ENCODE measurements around the gene CASZ1. TPM values are rescaled to one million over a fixed set of nuclear protein-coding genes. Genes with fewer than 3 reads are reported as not detected.
A peak's percentile ranks its signal among the peaks of the same experiment; 100 is the strongest.

Gene CASZ1
- total and polyA plus RNA-seq, 3 donors from 2014 or later: 9.4 to 12.3 (median 10.3) TPM

- Histone ChIP-seq H3K4me1 (peaks cover 18% of the 10 kb centered on the region), H3K9me3 (no peaks in the 10 kb centered on the region), H3K27me3 (no peaks in the 10 kb centered on the region), H3K36me3 (ENCODE audit: low read depth, missing control alignments) (no peaks in the 10 kb centered on the region), H3K27ac (peak overlapping the region in 1 of 2 donors; percentile 2), H3K4me3 (no peak overlapping the region)
- TF ChIP-seq POLR2A (IDR thresholded peaks at IDR 0.05): no peak
- TF ChIP-seq, protein P1, sequence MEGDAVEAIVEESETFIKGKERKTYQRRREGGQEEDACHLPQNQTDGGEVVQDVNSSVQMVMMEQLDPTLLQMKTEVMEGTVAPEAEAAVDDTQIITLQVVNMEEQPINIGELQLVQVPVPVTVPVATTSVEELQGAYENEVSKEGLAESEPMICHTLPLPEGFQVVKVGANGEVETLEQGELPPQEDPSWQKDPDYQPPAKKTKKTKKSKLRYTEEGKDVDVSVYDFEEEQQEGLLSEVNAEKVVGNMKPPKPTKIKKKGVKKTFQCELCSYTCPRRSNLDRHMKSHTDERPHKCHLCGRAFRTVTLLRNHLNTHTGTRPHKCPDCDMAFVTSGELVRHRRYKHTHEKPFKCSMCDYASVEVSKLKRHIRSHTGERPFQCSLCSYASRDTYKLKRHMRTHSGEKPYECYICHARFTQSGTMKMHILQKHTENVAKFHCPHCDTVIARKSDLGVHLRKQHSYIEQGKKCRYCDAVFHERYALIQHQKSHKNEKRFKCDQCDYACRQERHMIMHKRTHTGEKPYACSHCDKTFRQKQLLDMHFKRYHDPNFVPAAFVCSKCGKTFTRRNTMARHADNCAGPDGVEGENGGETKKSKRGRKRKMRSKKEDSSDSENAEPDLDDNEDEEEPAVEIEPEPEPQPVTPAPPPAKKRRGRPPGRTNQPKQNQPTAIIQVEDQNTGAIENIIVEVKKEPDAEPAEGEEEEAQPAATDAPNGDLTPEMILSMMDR (IDR thresholded peaks at IDR 0.05): no peak
- WGBS, 2 donors: 60 to 70% methylated on average over 1 to 23 of the region's 23 CpGs
- intact Hi-C loops (cut with DNase I; ENCODE audit: low total_unique reads): no loop called here
- DNase-seq: no peak
These were observed 161.9 kb downstream of the CASZ1 start for GRCh38 chr1:10634428-10635084.

- 93 to 96% methylated on average over 3 to 8 of the region's 8 CpGs for WGBS, 2 donors
- intact Hi-C loops (cut with DNase I; ENCODE audit: low total_unique reads): no loop called here
- peaks cover 18% of the 10 kb centered on the region for H3K4me1 ChIP-seq
These were observed 162.4 kb downstream of the CASZ1 start for GRCh38 chr1:10634075-10634427.

GRCh38 chr1:10633416-10633815, 163.0 kb downstream of the CASZ1 start:
- no peak for DNase-seq
- intact Hi-C loops (cut with DNase I; ENCODE audit: low total_unique reads): no loop called here
- no peak overlapping the region for H3K4me3 ChIP-seq
- no peaks in the 10 kb centered on the region for H3K36me3 ChIP-seq (ENCODE audit: low read depth, missing control alignments)
- 97 to 100% methylated on average over 4 to 10 of the region's 10 CpGs for WGBS, 2 donors
- H3K9me3 ChIP-seq: no peaks in the 10 kb centered on the region
- no peaks in the 10 kb centered on the region for H3K27me3 ChIP-seq
- peak overlapping the region; percentile 73 to 85 for H3K27ac ChIP-seq
- TF ChIP-seq POLR2A (IDR thresholded peaks at IDR 0.05): no peak
- TF ChIP-seq, protein P1 (IDR thresholded peaks at IDR 0.05): no peak
- H3K4me1 ChIP-seq: peaks cover 18% of the 10 kb centered on the region

More at GRCh38 chr1:10634075-10634427, 162.4 kb downstream of the CASZ1 start:
- no peak overlapping the region for H3K4me3 ChIP-seq
- no peaks in the 10 kb centered on the region for H3K36me3 ChIP-seq (ENCODE audit: low read depth, missing control alignments)
- DNase-seq: no peak
- no peaks in the 10 kb centered on the region for H3K9me3 ChIP-seq
- TF ChIP-seq POLR2A (IDR thresholded peaks at IDR 0.05): no peak
- TF ChIP-seq, protein P1 (IDR thresholded peaks at IDR 0.05): no peak
- H3K27ac ChIP-seq: no peak overlapping the region
- H3K27me3 ChIP-seq: no peaks in the 10 kb centered on the region

GRCh38 chr1:10632691-10633090, 163.8 kb downstream of the CASZ1 start:
- Histone ChIP-seq H3K4me3 (no peak overlapping the region), H3K27me3 (no peaks in the 10 kb centered on the region), H3K27ac (peak overlapping the region; percentile 73 to 85), H3K36me3 (ENCODE audit: low read depth, missing control alignments) (no peaks in the 10 kb centered on the region), H3K9me3 (no peaks in the 10 kb centered on the region), H3K4me1 (peaks cover 18% of the 10 kb centered on the region)
- intact Hi-C loops (cut with DNase I; ENCODE audit: low total_unique reads): no loop called here
- WGBS, 2 donors: 66 to 85% methylated on average over 6 to 14 of the region's 14 CpGs
- no peak for TF ChIP-seq POLR2A (IDR thresholded peaks at IDR 0.05)
- TF ChIP-seq, protein P1 (IDR thresholded peaks at IDR 0.05): no peak
- DNase-seq: no peak

Data from testis (tissue), 3 donors.